H1 (cell line): Measurements from ENCODE around the gene TBC1D22A. TPM values are rescaled to one million over a fixed set of nuclear protein-coding genes. Genes with fewer than 3 reads are reported as not detected.

Experiments used
- CTCF ChIA-PET: fragments of 300-600 bp; sonication (Branson Sonifier 250); formaldehyde crosslinking; loops from one replicate; lab custom pipeline; 2021; ENCODE audit not compliant: partially characterized antibody; lab: Charles Lee
- POLR2A ChIA-PET: fragments of 300-600 bp; sonication (Branson Sonifier 250); formaldehyde crosslinking; loops from one replicate; lab custom pipeline; 2021; ENCODE audit warnings: inconsistent platforms; ENCODE audit not compliant: partially characterized antibody; lab: Charles Lee
- DNase-seq, 2 experiments: peaks; one replicate each; pipeline versions ENCODE4 v3.0.0 to v3.0.0-alpha.2; 2010 to 2022; ENCODE audit warnings: low spot score in 2 of 2, low read depth in 1 of 2, mixed read lengths in 1 of 2
- FAIRE-seq: peaks from 2 replicates; lab custom pipeline; 2011; peaks lifted over from hg19 to GRCh38; lab: Jason Lieb, UNC
- H2AFZ ChIP-seq: 2 replicates; pipeline ENCODE4 v1.8.1; 2012; ENCODE audit warnings: low read length, inconsistent platforms
- H2AK5ac ChIP-seq: 2 replicates; pipeline ENCODE4 v1.6.1; 2013; ENCODE audit warnings: low read depth, low read length
- H2BK120ac ChIP-seq: replicated peaks from 2 replicates; pipeline ENCODE3; 2013; ENCODE audit warnings: low read depth, low read length, inconsistent platforms
- H2BK12ac ChIP-seq: 2 replicates; pipeline ENCODE4 v1.6.1; 2013; ENCODE audit warnings: low read depth, low read length
- H2BK15ac ChIP-seq: 2 replicates; pipeline ENCODE4 v1.6.1; 2013; ENCODE audit warnings: low read length
- H2BK20ac ChIP-seq: 2 replicates; pipeline ENCODE4 v1.6.1; 2013; ENCODE audit warnings: low read length
- H2BK5ac ChIP-seq: 2 replicates; pipeline ENCODE4 v1.6.1; 2013; ENCODE audit warnings: low read depth, low read length
- H3K14ac ChIP-seq: 2 replicates; pipeline ENCODE4 v1.6.1; 2013; ENCODE audit warnings: inconsistent platforms; ENCODE audit not compliant: insufficient read length
- H3K18ac ChIP-seq: 2 replicates; pipeline ENCODE4 v1.6.1; 2013; ENCODE audit warnings: low read length; ENCODE audit errors: extremely low read depth
- H3K23ac ChIP-seq: 2 replicates; pipeline ENCODE4 v1.6.1; 2013; ENCODE audit warnings: inconsistent platforms; ENCODE audit not compliant: insufficient read length
- H3K23me2 ChIP-seq: 2 replicates; pipeline ENCODE4 v1.6.1; 2013; ENCODE audit warnings: low read depth, low read length
- H3K27ac ChIP-seq: 2 replicates; pipeline ENCODE4 v1.6.1; 2011; ENCODE audit warnings: low read depth, low read length, inconsistent platforms
- H3K27me3 ChIP-seq, 4 experiments: replicated peaks in 1 of 4; 1 replicate in 1 of 4; 2 replicates in 3 of 4; pipeline versions ENCODE4 v1.6.1 to v1.8.1; 2011 to 2013; ENCODE audit warnings: low read length in 3 of 4, mild to moderate bottlenecking in 3 of 4, inconsistent platforms in 2 of 4, mixed read lengths in 2 of 4, moderate library complexity in 1 of 4; ENCODE audit not compliant: control insufficient read depth in 3 of 4, insufficient read depth in 3 of 4; ENCODE audit errors: extremely low read depth in 1 of 4
- H3K36me3 ChIP-seq, 4 experiments: 2 replicates each; pipeline versions ENCODE4 v1.6.1 to v1.8.1; 2011 to 2013; ENCODE audit warnings: mild to moderate bottlenecking in 4 of 4, low read length in 3 of 4, moderate library complexity in 2 of 4, control low read depth in 1 of 4, inconsistent platforms in 1 of 4; ENCODE audit not compliant: insufficient read depth in 4 of 4, control insufficient read depth in 2 of 4
- H3K4ac ChIP-seq: replicated peaks from 2 replicates; pipeline ENCODE3; 2013; ENCODE audit warnings: low read length, low read depth, mixed read lengths, inconsistent platforms; ENCODE audit not compliant: insufficient read length
- H3K4me1 ChIP-seq, 4 experiments: replicated peaks in 1 of 4; 1 replicate in 1 of 4; 2 replicates in 3 of 4; pipeline versions ENCODE4 v1.6.1 to v1.8.1; 2011 to 2013; ENCODE audit warnings: low read length in 3 of 4, inconsistent platforms in 2 of 4, mixed read lengths in 1 of 4; ENCODE audit not compliant: insufficient read depth in 4 of 4, control insufficient read depth in 3 of 4
- H3K4me2 ChIP-seq, 2 experiments: 2 replicates each; pipeline versions ENCODE4 v1.6.1 to v1.8.1; 2011 to 2013; ENCODE audit warnings: low read depth in 2 of 2, low read length in 2 of 2, control low read depth in 1 of 2, inconsistent platforms in 1 of 2, mild to moderate bottlenecking in 1 of 2; ENCODE audit not compliant: insufficient read depth in 1 of 2
- H3K4me3 ChIP-seq, 4 experiments: fragments of 200-600, 300-600 bp in 1 of 4; sonication (generic), shearing (Covaris generic), sonication (Bioruptor Twin) in 1 of 4; 2 replicates each; pipeline versions ENCODE4 v1.5.1 to v1.8.1; 2011 to 2016; ENCODE audit warnings: low read length in 4 of 4, low read depth in 3 of 4, control low read depth in 2 of 4, inconsistent platforms in 2 of 4, mild to moderate bottlenecking in 2 of 4, mixed read lengths in 1 of 4, moderate library complexity in 1 of 4; ENCODE audit not compliant: insufficient read depth in 2 of 4; ENCODE audit errors: extremely low read depth in 1 of 4
- H3K56ac ChIP-seq: replicated peaks from 2 replicates; pipeline ENCODE3; 2013; ENCODE audit warnings: low read depth, mild to moderate bottlenecking, mixed read lengths, low read length, inconsistent platforms; ENCODE audit not compliant: insufficient read length
- H3K79me1 ChIP-seq: 2 replicates; pipeline ENCODE4 v1.6.1; 2013; ENCODE audit warnings: low read depth, low read length, control low read depth
- H3K79me2 ChIP-seq, 2 experiments: 2 replicates each; pipeline versions ENCODE4 v1.6.1 to v1.8.1; 2012 to 2013; ENCODE audit warnings: low read length in 2 of 2, mild to moderate bottlenecking in 2 of 2, inconsistent platforms in 1 of 2; ENCODE audit not compliant: insufficient read depth in 2 of 2, control insufficient read depth in 1 of 2
- H3K9ac ChIP-seq, 4 experiments: replicated peaks in 1 of 4; 1 replicate in 1 of 4; 2 replicates in 3 of 4; pipeline versions ENCODE4 v1.6.1 to v1.8.1; 2011 to 2013; ENCODE audit warnings: low read depth in 3 of 4, low read length in 3 of 4, control low read depth in 2 of 4, mild to moderate bottlenecking in 2 of 4, moderate library complexity in 2 of 4, inconsistent platforms in 1 of 4; ENCODE audit errors: extremely low read depth in 1 of 4
- H3K9me3 ChIP-seq, 2 experiments: 2 replicates each; pipeline versions ENCODE4 v1.6.1 to v1.8.1; 2012 to 2013; ENCODE audit warnings: mild to moderate bottlenecking in 2 of 2, moderate library complexity in 2 of 2, control low read depth in 1 of 2, inconsistent platforms in 1 of 2, low read depth in 1 of 2, low read length in 1 of 2, mixed read lengths in 1 of 2; ENCODE audit not compliant: insufficient read depth in 2 of 2
- H4K20me1 ChIP-seq, 2 experiments: replicated peaks in 1 of 2; 2 replicates each; pipeline versions ENCODE3 to v1.8.1; 2011 to 2013; ENCODE audit warnings: inconsistent platforms in 2 of 2, low read length in 2 of 2, mild to moderate bottlenecking in 1 of 2; ENCODE audit not compliant: insufficient read depth in 2 of 2, control insufficient read depth in 1 of 2
- H4K5ac ChIP-seq: 2 replicates; pipeline ENCODE4 v1.6.1; 2013; ENCODE audit warnings: low read length, low read depth, mixed read lengths, inconsistent platforms; ENCODE audit not compliant: insufficient read length
- H4K8ac ChIP-seq: 2 replicates; pipeline ENCODE4 v1.8.0; 2013; ENCODE audit warnings: mild to moderate bottlenecking, moderate library complexity, low read length, inconsistent platforms; ENCODE audit not compliant: insufficient read depth; ENCODE audit errors: extremely low read depth
- H4K91ac ChIP-seq: replicated peaks from 2 replicates; pipeline ENCODE3; 2013; ENCODE audit warnings: low read length, mixed read lengths, inconsistent platforms; ENCODE audit not compliant: insufficient read length
- CEBPB ChIP-seq: IDR thresholded peaks from 2 replicates; pipeline ENCODE4 v1.6.1; 2012; ENCODE audit warnings: low read depth, low read length
- HDAC6 ChIP-seq: IDR thresholded peaks from one replicate; pipeline ENCODE4 v1.7.1; 2012; ENCODE audit warnings: low read depth, mild to moderate bottlenecking, inconsistent platforms, low read length, moderate library complexity
- JUN ChIP-seq: IDR thresholded peaks from 2 replicates; pipeline ENCODE4 v1.6.1; 2011; ENCODE audit warnings: low read depth, mild to moderate bottlenecking, improper control_type of control experiment, low read length
- JUND ChIP-seq: IDR thresholded peaks from 2 replicates; pipeline ENCODE4 v1.6.1; 2011; ENCODE audit warnings: mild to moderate bottlenecking, improper control_type of control experiment, low read length
- RFX5 ChIP-seq: IDR thresholded peaks from 2 replicates; pipeline ENCODE4 v1.6.1; 2011; ENCODE audit warnings: low read depth, low read length, improper control_type of control experiment, borderline replicate concordance
- RNF2 ChIP-seq: fragments of 200-900, 300-1000 bp; sonication (generic); IDR thresholded peaks from 2 replicates; pipeline ENCODE4 v1.7.1; 2016; ENCODE audit warnings: borderline replicate concordance, low read depth, mild to moderate bottlenecking, antibody characterized with exemption, low read length; ENCODE audit not compliant: poor library complexity, severe bottlenecking; ENCODE audit errors: missing control alignments
- SIRT6 ChIP-seq: IDR thresholded peaks from one replicate; pipeline ENCODE4 v1.7.1; 2012; ENCODE audit warnings: low read length, inconsistent platforms
- SP1 ChIP-seq: IDR thresholded peaks from 2 replicates; pipeline ENCODE4 v1.6.1; 2011; ENCODE audit warnings: low read depth, low read length
- WGBS, 2 experiments: shearing (Covaris generic) in 1 of 2; methylation state at CpG; one replicate each; pipeline versions ENCODE4 v1.1.6 to v1.1.7; 2013 to 2015; ENCODE audit warnings: low lambda C conversion rate in 2 of 2, mixed read lengths in 2 of 2, inconsistent platforms in 1 of 2, low coverage in 1 of 2, missing lambda C conversion rate in 1 of 2; ENCODE audit not compliant: insufficient replicate concordance in 2 of 2, insufficient coverage in 1 of 2, insufficient read length in 1 of 2; ENCODE audit errors: extremely low coverage in 1 of 2, missing lambda C conversion rate in 1 of 2; 5-methylcytosine and 5-hydroxymethylcytosine counted together
- polyA plus RNA-seq, 7 experiments: library from polyadenylated mRNA; depleted of rRNA in 3 of 7; stranded (reverse) in 5 of 7; unstranded in 2 of 7; fragments of >200 nt in 5 of 7; fragments of 200-250 nt in 2 of 7; gene quantifications; 1 replicate in 5 of 7; 2 replicates in 1 of 7; 4 replicates in 1 of 7; pipeline versions ENCODE4 v1.2.1 to v1.2.3, GENCODE V29; 2011 to 2013; ENCODE audit warnings: missing spikeins in 2 of 7, mixed read lengths in 2 of 7
- total RNA-seq: library from RNA; stranded (reverse); fragmentation: NEBNext Ultra II Directional; extraction: Animal tissue kit (Norgen Biotek cat#: 25700); gene quantifications from 2 replicates; pipeline ENCODE4 v1.2.1, GENCODE V29; 2021
- TF ChIP-seq, protein P1 (sequence below): IDR thresholded peaks from 2 replicates; pipeline ENCODE4 v1.6.1; 2012; ENCODE audit warnings: low read length, inconsistent platforms
- TF ChIP-seq, protein P2 (sequence below): IDR thresholded peaks from 2 replicates; pipeline ENCODE4 v1.6.1; 2012; ENCODE audit warnings: inconsistent platforms

The TBC1D22A gene
- total and polyA plus RNA-seq, 2 of the 8 experiments (the other 6 are each of a cell fraction or from before 2014, with no cell fraction given): 11.9 to 18.4 TPM

DNA sequence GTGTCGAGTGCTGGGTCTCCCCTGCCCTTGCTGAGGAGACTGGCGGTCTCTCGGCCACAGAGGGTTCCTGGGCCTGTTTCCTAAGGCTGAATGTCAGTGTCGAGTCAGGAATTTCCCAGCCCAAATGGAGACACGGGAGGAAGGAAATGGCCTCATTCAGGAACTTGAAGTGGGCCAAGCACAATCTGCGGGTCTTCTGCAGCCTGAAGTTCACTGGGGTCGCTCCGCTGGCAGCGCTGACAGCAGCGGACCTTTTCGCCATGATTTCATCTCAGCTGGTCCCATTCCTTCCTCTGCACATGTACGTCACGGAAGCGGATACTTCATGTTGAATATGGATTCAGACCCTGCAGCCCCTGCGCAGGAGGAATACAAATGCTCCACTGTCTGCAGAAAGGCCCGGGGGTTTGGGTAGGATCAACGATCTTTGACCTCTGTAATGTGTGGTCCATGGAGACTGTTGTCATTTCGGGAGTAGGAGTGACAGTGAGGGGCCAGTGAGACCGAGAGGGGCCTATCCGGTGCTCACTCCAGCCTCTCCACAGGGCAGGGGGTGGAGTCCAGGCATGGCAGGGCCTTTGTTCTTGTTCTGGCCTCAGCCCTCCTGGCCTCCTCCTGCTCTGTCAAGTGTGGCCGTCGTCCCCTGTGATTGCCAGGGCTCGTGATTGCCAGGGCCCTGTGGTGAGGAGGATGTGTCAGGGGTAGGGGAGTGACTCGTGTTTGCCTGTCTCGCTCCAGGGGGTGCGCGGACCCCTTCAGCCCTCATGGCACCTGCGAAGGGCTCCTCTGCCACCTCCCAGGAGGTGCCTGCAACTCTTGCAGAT is 402.3 kb downstream of the TBC1D22A start:
- Histone ChIP-seq H3K4me2 (no peak overlapping the region), H4K91ac (no peak overlapping the region), H2AK5ac (no peak overlapping the region)
- no peak for TF ChIP-seq HDAC6
- TF ChIP-seq SP1: no peak
- no peak for TF ChIP-seq RNF2
- TF ChIP-seq CEBPB: no peak
- TF ChIP-seq, protein P1, sequence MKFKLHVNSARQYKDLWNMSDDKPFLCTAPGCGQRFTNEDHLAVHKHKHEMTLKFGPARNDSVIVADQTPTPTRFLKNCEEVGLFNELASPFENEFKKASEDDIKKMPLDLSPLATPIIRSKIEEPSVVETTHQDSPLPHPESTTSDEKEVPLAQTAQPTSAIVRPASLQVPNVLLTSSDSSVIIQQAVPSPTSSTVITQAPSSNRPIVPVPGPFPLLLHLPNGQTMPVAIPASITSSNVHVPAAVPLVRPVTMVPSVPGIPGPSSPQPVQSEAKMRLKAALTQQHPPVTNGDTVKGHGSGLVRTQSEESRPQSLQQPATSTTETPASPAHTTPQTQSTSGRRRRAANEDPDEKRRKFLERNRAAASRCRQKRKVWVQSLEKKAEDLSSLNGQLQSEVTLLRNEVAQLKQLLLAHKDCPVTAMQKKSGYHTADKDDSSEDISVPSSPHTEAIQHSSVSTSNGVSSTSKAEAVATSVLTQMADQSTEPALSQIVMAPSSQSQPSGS: no peak
- no peak for TF ChIP-seq JUN
- TF ChIP-seq JUND: no peak
- TF ChIP-seq SIRT6: no peak
- TF ChIP-seq, protein P2, sequence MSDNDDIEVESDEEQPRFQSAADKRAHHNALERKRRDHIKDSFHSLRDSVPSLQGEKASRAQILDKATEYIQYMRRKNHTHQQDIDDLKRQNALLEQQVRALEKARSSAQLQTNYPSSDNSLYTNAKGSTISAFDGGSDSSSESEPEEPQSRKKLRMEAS: no peak
- TF ChIP-seq RFX5: no peak

More for the DNA sequence above, 402.3 kb downstream of the TBC1D22A start:
- Histone ChIP-seq H3K18ac (no peak overlapping the region), H3K23me2 (0 out of 2 replicates have a peak, but pooled peaks cover under 1% of the 10 kb centered on the region), H3K14ac (no peak overlapping the region), H3K27ac (no peak overlapping the region), H3K23ac (no peak overlapping the region), H3K79me2 (no peaks in the 10 kb centered on the region), H2BK20ac (no peak overlapping the region), H3K36me3 (peaks cover 0 to 1% (median 0%) of the 10 kb centered on the region in 4 experiments; a peak in 1 of 8 replicates), H3K27me3 (no peaks in the 10 kb centered on the region), H3K4me3 (no peak overlapping the region), H4K20me1 (peaks cover 0 to 2% of the 10 kb centered on the region in 2 experiments), H2BK120ac (no peak overlapping the region), H3K9ac (no peak overlapping the region), H2BK5ac (no peak overlapping the region), H4K8ac (no peak overlapping the region; the same call in 1 of the 2 replicates), H3K79me1 (no peaks in the 10 kb centered on the region), H3K4me1 (no peaks in the 10 kb centered on the region; a peak in 1 of 7 replicates), H4K5ac (no peak overlapping the region), H3K9me3 (no peaks in the 10 kb centered on the region), H2AFZ (no peak overlapping the region), H2BK12ac (no peak overlapping the region), H3K4ac (no peak overlapping the region), H2BK15ac (no peak overlapping the region), H3K56ac (no peak overlapping the region)
- ChIA-PET POLR2A (interaction anchor here (1.0 kb wide), 1 partner anchor 12 kb away, joined by 3 read pairs; no protein-coding TSS in a partner anchor), CTCF (interaction anchor here (1.1 kb wide), 1 partner anchor 346 kb away, joined by 3 read pairs; no protein-coding TSS in a partner anchor)
- WGBS, 2 experiments: 89% methylated on average over 28 of the region's 28 CpGs; no CpG with 5 or more reads in 1 of the 2 experiments
- DNase-seq: no peak
- FAIRE-seq: no peak
